ENCODE data around the gene GPR68.

DNA sequence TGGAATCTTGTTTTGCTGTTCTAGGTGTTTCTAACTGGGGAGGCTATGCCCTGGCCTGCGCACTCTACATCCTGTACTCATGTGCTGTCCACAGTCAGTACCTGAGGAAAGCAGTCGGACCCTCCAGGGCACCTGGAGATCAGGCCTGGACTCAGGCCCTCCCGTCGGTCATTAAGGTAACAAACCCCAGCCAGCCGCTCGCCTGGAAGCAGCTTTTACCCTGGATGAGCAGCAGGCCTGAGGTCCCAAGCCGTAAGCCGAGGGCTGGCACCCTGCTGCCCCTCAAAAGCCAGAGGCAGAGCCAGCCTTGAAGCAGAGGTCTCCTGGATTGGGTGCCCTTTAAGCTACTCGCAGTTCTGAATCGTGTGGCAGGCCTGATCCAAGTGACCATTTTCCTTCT is 29.1 kb downstream of the GPR68 start:
- TF ChIP-seq, protein P1, sequence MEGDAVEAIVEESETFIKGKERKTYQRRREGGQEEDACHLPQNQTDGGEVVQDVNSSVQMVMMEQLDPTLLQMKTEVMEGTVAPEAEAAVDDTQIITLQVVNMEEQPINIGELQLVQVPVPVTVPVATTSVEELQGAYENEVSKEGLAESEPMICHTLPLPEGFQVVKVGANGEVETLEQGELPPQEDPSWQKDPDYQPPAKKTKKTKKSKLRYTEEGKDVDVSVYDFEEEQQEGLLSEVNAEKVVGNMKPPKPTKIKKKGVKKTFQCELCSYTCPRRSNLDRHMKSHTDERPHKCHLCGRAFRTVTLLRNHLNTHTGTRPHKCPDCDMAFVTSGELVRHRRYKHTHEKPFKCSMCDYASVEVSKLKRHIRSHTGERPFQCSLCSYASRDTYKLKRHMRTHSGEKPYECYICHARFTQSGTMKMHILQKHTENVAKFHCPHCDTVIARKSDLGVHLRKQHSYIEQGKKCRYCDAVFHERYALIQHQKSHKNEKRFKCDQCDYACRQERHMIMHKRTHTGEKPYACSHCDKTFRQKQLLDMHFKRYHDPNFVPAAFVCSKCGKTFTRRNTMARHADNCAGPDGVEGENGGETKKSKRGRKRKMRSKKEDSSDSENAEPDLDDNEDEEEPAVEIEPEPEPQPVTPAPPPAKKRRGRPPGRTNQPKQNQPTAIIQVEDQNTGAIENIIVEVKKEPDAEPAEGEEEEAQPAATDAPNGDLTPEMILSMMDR (IDR thresholded peaks at IDR 0.05), result no peak
- no peak for TF ChIP-seq POLR2A (IDR thresholded peaks at IDR 0.05)
